Pons (tissue), 1 donor: ENCODE results near the gene MOSPD2.

Experiments used
- DNase-seq: peaks from one replicate; pipeline ENCODE4 v3.0.0-alpha.2; 2016; ENCODE audit warnings: low spot score

Gene MOSPD2

DNA sequence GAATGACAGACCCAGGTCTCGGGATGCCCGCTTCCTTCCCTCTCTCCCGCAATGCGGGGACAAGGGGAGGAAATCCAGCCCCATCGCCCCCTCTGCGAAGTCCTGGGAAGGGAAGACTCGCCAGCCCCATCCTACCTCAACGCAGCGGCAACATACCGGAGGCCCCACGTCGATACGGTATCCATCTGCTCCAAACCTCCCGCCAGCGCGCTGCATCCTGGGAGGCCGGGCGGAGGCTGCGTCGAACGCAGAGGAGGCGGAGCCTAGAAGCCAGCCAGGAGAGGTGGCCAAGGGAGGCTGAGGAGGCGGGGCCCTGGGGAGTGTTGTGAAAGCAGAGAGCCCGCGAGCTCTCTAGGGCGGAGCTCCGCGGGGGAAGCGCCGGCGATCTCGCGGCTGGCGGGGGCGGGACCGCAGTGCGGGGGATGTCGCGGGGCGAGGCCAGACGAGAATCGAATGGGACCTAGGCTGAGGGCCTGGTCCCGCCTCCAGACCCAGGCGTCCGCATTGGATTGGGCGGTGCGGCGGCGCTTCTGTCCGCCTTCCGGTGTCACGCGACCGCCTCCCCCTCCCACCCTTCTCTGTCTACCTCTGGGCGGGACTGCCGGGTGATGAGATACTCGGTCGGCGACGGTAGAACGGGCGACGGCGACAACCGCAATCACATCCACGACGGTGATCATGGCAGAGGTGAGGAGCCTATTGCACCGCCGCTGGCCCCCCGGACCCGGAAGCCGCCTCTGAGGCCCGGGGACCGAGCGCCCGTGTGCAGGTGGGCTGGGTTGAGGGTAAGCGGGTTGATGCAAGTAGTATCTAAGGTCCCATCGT lies at the start of gene MOSPD2, which contains the start of gene FANCB:
TSS of gene MOSPD2 (plus strand) at position 571 of the 825 bp plus-strand sequence. CDS start at position 679, 108 bp downstream.
TSS of gene FANCB (minus strand) at position 219 of the 825 bp plus-strand sequence. CDS start 7,559 bp downstream, outside the sequence.
- DNase-seq = peak; percentile 93

DNA sequence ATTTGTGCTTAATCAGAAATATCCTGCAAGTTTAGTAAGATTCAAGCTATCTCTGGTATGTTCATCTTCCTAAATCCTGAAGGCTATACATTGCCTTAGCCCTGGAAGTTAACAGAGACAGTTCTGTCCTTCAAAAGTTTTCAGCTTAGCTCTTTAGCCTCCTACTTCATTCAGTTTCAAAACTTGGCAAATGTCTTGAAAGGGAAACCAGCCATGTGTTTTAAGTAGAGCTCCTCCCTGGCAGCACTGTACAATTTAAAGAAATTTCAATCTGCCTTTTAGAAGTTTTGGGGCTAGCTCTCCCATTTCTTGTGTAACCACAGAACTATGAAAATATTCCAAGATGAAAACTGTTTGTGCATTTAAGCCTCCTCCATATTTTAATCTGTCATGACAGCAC lies 47.4 kb upstream of the MOSPD2 start:
- DNase-seq = no peak

DNA sequence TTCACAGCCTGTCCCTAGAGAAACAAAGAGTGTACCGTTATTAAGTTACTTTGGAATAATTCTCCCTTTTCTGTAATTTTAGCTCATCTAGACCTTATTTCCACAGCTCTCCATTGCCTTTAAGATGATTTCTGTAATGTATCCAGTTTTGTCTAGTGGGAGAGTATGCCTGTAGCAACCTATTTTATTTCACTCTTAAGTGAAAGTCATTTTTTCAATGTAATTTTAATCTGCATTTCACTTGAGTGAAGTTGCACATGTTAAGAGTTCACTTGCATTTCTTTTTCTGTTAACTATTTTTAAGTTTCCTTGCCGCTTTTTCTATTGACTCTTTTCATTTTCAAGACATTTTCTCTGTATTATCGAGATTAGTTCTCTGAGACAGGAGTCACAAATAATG lies 46.9 kb upstream of the MOSPD2 start:
- no peak for DNase-seq

DNA sequence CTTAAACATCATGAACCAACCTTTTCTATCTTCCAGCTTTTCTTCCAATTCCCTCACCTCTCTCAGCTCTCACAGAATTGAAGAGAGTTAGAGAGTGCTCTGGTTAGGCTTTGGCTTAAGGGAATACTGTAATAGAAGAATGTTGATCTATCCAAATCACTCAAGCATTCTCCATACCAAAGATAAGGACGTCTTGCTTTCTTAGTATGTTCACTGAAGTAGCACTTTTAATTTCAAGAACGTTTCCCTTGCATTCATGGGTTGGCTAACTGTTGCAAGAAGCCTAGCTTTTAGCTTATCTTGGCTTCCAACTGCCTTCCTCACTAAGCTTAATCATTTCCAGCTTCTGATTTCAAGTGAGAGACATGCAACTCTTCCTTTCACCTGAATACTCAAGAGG lies 43.6 kb upstream of the MOSPD2 start:
- DNase-seq = no peak

DNA sequence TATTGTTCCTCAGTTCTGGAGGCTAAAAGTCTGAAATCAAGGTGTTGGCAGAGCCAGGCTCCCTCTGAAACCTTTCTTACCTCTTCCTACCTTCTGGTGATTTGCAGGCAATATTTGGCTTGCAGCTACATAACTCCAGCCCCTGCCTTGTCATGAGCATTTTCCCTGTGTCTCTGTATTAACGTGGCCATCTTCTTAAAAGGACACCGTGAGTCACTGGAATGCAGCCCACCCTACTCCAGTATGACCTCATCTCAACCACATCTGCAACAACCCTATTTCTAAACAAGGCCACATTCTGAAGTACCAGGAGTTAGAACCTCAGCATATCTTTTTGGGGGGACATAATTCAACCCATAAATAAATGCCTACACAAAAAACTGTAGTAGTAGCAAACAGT lies 41.1 kb upstream of the MOSPD2 start:
- DNase-seq = no peak

DNA sequence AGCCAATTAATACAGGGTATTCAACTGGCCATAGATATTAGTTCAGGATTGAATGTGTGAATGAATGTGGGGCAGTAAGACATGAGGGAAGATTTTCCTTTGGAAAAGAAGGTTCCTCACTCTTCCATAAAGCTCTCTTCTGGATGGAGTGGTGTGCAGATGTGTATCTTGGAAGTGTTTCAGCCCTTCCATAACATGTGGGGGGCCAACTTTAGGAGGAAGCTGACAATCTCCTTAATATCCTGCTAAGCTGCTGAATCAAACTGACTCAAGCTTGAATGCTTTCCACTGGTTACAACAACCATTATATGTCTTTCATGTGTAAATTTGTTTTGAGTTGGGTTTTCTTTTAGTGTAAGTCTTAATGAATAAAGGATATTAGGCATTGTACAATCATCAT lies 40.6 kb upstream of the MOSPD2 start:
- DNase-seq = no peak

DNA sequence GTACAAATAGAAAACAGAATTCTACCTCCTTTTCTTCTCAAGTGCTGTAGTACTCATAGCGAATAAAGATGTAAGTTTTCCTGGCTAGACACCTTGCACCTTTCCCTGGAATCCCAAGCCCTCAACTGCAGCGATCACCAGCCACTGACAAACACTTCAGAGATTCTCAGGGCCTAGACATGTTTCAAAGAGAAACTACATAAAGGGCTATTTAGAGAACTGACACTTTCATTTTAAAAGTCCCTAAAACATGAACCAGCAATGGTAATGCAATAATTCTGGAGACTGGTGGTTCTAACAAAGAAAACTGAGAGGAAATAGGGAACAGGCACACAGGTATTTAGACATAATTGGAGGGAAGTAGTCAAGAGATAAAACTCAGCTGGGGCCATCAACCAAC lies 36.1 kb upstream of the MOSPD2 start:
- DNase-seq = no peak

DNA sequence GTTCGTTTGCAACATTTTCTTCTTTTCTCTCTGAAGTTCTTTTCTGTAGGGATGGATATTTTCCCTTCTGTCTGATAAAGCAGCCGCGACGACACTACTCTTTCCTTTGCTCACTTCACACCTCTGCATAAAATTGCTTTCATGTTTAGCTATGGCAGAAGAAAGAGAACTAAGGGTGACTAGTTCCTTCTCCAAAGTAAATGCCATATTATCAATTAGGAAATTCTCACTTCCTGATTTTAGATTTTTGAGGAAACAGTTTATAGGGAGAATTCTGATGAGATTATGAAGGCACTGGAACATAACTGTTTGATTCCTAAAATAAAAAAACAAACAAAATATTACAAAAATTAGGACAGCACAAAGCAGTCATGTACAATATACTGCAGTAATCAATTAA lies 29.6 kb upstream of the MOSPD2 start:
- DNase-seq = no peak

DNA sequence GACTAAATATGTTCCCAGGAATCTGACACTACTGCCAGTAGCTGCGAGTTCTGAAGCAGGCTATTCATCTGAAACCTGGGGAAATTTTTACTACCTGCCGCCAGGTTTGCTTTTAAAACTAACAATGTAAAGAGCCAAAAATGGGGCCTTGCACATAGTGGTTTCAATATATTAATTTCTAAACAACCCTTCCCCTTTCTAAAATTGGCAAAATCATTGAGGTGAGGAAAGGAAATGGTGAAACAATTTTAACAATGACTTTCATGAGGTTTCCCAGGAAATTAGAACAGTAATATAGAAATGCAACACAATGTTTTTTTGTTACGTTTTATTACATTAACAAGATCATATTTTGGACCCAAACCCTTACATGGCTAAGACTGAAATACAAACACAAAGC lies 21.7 kb upstream of the MOSPD2 start:
- DNase-seq = no peak

DNA sequence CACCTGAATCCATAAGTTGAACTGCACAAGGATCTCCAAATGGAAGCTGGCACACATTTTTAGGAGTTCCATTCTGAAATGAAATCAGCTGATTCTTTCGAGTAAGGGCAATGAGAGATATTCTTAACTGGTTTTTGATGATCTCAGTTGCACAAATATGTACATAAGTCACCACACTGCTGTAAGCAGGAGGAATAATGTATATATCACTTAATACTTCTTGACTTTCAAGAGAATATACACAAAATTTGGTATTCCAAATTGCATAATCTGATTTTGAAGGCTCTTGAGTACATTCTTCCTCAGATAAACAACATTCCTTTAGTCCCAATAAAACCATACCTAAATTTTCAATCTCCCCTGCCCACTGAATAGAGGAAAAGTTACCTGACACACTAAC lies 8.6 kb upstream of the MOSPD2 start:
- peak; percentile 15 for DNase-seq

DNA sequence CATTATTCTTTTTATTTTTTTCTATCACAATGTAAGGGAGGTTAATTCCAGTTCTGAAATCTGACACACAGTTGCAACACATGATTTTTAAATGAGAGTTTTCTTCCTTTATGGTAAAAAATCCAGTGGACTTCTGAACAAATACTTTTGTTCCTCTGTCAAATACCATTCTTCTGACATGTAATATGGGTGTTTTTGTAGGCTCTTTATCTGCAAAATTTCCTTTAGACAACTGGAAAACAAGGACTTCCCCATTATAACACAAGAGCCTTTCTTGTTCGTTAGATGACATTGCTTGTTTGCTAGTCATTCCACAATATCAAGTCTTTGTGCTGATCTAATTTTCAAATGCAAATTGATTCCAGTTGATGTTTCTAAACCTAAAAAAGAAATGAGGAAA lies 8.0 kb upstream of the MOSPD2 start:
- peak; percentile 87 for DNase-seq

DNA sequence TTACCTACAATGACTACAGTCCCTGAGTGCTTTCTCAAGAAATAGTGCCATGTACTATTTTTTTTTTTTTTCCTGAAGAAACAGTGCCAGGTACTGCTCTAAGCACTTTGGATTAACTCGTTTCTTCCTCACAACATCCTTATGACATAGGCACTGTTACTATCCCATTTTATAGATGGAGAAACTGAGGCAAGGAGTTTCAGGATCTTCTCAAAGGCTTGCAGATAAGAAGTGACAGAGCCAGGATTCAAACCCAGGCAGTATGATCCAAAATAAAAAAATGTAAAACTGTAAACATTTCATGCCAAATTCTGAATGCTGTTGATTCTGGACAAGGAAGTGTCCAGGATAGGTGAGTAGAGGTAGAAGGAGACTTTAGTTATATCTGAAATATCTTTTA lies 1.5 kb upstream of the MOSPD2 start:
- DNase-seq = no peak

DNA sequence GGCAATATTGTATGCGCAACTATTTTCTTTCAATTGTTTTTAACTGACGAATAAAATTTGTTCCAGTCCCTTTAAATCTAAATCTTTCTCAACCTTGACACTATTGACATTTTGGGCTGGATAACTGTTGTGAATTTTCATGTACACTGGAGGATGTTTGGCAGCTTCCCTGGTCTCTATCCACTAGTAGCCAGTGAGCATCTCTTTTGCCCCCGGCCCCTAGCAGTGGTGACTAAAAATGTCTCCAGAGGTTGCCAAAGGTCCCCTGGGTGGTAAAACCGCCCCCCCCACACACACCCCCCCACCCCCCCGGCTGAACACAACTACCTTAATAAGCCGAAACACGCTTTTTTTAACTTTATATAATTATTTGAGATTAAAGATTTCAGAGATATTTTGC lies 866 bp upstream of the MOSPD2 start:
- no peak for DNase-seq

DNA sequence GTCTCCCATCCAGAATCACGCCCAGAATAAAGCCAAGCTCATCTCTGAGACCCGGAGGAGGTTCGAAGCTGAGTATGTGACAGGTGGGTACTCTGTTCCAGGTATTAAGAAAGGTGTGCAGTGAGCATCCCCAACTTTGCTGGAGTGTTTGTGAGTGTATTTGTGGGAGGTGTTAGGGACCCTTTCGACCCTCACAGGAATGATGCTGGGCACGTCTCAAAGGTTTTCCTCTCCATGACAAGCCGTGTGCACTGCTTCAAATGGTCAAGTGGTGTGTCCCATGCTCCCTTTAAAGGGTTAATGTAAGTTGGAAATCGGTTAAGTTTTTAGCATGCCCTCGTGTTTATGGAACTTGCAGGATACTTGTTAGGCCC lies 442 bp downstream of the MOSPD2 start:
- DNase-seq = peak; percentile 15

DNA sequence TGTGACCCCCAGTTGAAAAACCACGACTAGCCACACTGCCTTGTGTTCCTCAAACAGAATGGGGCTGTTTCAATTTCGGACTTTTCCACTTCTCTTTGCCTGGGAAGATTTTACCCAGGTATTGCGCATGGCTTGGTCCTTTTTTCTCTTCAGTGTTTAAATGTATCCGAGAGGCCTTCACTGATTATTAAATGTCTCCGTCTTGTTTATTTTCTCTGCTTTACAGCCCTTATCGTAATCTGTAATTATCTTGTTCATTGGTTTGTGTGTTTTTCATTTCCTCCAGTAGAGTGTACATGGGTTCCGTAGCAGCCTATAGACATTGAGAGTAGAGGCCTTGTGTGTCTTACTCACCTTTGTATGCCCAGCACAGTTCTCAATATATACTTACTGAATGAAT lies 2.4 kb downstream of the MOSPD2 start:
- DNase-seq = no peak

DNA sequence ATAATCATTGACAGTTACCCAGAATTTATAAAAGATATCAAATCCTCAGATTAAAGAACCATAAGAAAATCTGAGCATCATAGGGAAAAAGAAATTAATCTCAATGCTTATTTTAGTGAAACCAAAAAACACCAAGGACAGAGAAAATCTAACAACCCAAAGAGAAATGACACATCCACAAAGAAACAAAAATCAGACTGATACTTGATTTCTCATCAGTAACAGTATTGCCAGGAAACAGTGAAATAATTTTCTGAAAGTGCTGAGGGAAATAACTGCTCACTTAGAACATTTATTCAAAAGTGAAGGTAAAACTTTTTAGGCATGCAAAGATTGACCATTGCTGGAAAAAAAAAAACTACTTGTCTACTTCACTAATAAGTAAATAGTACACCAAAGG lies 10.6 kb downstream of the MOSPD2 start:
- no peak for DNase-seq

DNA sequence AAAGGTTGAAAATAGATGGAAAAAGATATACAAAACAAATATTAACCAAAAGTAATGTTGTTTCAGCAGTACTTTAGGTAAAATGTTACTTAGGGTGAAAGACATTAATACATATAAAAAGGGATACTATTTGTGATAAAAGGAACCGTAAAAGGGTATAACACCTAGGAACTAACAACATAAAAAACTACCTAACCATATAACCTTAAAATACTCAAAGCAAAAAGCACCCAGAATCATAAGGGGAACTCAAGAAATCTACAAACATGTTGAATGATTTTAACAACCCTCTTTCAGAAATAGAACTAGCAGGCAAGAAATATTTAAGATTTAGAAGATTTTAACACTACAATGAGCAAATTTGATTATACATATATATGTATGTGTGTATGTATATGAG lies 11.5 kb downstream of the MOSPD2 start:
- no peak for DNase-seq

DNA sequence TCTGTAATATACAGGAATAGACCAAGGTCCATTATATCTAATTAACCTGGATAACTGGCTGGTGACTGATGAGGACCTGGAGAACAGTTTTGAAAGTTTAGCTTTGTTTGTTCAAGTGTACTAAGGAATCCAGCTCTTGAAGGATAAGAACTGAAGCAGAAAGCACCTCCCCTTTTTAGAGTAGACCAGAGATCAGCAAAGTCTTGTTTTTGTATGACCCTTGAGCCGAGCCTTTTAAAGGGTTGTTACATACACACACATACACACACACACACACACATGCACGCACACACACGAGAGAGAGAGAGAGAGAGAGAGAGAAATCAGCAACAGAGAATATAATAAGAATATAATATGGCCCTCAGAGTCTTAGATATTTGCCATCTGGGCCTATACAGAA lies 13.0 kb downstream of the MOSPD2 start:
- no peak for DNase-seq

DNA sequence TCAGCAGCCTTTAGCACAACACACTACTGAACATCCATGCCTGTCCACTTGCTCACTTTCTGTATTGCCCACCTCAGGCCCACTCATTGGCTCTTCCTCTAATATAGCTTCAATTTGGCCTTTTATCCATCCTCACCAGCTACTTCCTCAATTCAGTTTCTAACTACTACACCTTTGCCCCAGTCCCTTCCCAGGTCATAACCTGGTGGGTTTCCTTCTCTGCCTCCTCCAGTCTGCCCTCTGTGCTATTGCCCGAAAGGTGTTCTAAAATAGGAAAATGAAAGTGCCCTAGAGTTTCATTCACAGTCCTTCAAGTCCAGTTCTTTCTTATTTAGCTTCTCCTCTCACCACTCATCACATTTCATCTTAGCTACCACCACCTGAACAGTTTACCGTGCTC lies 23.1 kb downstream of the MOSPD2 start:
- DNase-seq = no peak

DNA sequence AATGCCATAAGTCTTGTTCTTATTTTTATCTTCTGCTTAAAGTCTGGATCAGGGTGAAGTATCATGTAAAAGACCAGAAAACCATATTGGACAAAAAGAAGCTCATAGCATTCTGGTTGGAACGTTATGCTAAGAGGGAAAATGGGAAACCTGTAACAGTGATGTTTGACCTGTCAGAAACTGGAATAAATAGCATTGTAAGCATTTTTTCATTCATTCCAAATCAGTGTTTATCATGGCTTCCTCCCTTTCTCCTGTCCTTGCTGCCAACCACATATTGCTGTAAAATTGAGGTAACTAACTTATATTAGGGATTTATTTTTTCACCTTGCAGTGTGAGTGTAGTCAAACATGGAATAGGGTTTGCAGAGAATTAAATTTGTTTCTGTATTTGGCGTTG lies 23.8 kb downstream of the MOSPD2 start:
- DNase-seq = no peak

DNA sequence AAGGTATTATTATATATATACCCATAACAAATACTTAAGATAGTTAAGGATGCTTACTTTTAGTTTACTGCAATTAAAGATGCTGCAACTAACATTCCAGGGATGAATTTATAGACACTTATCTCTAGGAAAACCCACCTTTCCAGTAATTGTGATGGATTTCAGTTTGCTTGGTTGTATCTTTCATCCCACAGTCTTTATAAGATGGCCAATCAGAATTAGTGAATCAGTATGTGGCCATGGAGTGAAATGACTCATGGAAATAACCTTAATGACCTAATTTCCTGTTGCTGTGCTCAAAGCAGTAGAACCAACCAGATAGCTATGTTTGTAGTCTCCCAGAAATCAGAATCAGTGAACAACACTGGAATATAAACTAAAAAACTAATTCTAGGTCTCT lies 26.4 kb downstream of the MOSPD2 start:
- DNase-seq = no peak

DNA sequence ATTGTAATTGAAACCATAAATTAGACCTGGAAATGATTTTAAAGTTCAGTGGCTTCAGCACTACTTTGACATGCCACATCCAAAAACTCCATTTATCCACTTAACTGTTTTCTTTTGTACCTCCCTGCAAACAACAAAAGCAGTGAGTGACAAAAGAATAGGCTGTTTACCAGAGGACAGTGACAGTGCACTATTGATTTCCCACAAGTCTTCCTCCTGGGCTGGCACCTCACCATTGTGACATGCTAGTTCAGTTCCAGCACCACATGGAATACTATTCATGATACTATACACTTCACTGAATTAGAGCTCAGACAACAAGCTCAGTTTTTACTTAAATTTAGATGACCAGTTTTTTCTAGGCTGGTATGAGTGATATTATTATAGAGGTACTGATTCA lies 29.3 kb downstream of the MOSPD2 start:
- DNase-seq = peak; percentile 84

DNA sequence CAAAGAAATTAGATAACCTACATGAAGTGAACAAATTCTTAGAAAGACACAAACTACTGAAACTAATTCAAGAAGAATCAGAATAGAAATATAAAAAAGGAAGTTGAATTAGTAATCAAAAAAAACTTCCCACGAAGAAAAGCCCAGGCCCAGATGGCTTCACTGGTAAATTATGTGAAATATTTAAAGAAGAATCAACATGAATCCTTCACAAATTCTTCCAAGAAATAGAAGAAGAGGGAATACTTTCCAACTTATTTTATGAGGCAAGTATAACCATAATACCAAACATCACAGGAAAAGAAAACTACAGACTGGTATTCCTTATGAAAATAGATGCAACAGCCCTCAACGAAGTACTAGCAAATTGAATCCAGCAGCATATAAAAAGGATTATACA lies 30.7 kb downstream of the MOSPD2 start:
- no peak for DNase-seq

DNA sequence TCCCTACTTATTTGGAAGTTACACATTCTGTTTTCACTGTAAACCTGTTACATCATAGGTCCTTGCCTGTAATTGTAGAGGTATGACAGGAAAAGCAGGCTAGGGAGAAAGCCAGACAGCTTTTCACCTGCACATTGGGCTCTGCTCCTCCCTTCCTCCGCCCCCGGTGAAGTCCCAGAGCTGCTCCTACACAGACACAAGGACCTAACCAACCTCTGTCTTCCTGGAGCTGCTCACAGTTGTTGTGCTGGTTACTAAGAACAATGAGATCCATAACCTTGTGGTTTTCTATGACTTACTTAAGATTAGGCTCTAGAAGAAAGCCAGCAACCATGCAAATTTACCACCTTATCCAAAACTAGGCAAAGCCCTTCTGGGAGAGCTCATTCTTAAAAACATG lies 40.0 kb downstream of the MOSPD2 start:
- no peak for DNase-seq
